Astrocyte (in vitro differentiated cells and primary cell): Measurements from ENCODE around the gene EZH1.

ENCODE experiments used
- EZH2 ChIP-seq: IDR thresholded peaks from 2 replicates; pipeline ENCODE4 v1.6.1; 2012; ENCODE audit warnings: mild to moderate bottlenecking, low read length, inconsistent platforms; ENCODE audit not compliant: insufficient read depth
- TF ChIP-seq, protein P1 (sequence below): IDR thresholded peaks from 2 replicates; pipeline ENCODE4 v1.5.1; 2011; ENCODE audit warnings: low read depth, mild to moderate bottlenecking, inconsistent platforms, low read length, moderate library complexity; ENCODE audit not compliant: insufficient read depth

DNA sequence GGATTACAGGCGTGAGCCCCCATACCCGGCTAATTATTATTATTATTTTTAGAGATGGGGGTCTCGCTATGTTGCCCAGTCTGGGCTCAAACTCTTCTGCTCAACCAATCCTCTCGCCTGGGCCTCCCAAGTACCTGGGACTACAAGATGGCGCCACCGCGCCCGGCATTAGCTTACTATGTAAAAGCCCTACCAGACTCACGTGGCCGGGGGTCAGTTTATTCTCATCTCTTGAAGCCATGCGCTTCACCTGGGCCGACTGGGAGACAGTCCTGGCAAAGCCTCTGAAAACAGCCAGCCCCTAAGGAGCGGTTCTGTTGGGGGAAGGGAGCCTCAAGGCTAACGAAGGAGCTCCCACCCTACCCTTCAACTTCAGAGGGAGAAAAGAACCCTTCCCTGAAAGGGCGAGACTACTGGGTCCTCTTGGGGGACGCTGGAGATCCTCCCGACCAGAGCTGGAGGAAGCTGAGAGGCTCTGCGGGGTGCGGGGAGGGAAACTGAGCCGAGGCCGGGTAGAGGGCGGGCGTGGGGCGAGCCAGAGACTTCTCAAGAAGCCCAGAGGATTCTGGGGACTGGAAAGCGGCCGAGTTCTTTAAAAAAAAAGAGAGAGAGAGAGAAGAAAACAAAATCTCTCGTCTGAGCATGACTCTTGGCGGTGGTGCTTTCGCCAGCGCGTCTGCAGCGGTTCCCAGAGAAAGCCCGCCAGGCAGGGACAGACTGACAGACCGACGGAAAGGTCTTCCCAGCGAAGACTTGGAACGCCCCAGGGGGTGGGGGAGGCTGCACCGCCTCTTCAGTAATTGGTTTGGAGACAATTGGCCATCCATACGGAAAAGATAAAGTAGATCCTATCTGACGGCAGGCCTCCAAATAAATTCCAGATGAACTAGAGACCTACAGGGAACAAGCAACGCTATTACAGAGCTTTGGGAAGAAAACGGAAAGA, 91.4 kb downstream of the EZH1 start:
- TF ChIP-seq EZH2: no peak
- TF ChIP-seq, protein P1, sequence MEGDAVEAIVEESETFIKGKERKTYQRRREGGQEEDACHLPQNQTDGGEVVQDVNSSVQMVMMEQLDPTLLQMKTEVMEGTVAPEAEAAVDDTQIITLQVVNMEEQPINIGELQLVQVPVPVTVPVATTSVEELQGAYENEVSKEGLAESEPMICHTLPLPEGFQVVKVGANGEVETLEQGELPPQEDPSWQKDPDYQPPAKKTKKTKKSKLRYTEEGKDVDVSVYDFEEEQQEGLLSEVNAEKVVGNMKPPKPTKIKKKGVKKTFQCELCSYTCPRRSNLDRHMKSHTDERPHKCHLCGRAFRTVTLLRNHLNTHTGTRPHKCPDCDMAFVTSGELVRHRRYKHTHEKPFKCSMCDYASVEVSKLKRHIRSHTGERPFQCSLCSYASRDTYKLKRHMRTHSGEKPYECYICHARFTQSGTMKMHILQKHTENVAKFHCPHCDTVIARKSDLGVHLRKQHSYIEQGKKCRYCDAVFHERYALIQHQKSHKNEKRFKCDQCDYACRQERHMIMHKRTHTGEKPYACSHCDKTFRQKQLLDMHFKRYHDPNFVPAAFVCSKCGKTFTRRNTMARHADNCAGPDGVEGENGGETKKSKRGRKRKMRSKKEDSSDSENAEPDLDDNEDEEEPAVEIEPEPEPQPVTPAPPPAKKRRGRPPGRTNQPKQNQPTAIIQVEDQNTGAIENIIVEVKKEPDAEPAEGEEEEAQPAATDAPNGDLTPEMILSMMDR: no peak
